Measurements from ENCODE around the gene TRIM62.

TRIM62 gene

GRCh38 chr1:33181921-33182341 lies at the start of gene TRIM62:
TSS of gene TRIM62 (minus strand) at chr1:33182043. CDS start at chr1:33181432, 611 bp downstream.
- DNase-seq, result peak; percentile 85

GRCh38 chr1:33231166-33231565 lies 49.3 kb upstream of the TRIM62 start:
- no peak for DNase-seq

- peak; percentile 96 for DNase-seq
Measured at GRCh38 chr1:33228935-33229487, 47.2 kb upstream of the TRIM62 start.

- no peak for DNase-seq
Measured at GRCh38 chr1:33225586-33225985, 43.7 kb upstream of the TRIM62 start.

- no peak for DNase-seq
Measured at GRCh38 chr1:33224166-33224707, 42.4 kb upstream of the TRIM62 start.

GRCh38 chr1:33222381-33222780 lies 40.5 kb upstream of the TRIM62 start:
- DNase-seq, result no peak

- no peak for DNase-seq
Measured at GRCh38 chr1:33221385-33221758, 39.5 kb upstream of the TRIM62 start.

GRCh38 chr1:33220676-33221384 lies 39.0 kb upstream of the TRIM62 start:
- DNase-seq, result no peak

GRCh38 chr1:33219886-33220661 lies 38.2 kb upstream of the TRIM62 start:
- DNase-seq, result no peak

- DNase-seq, result no peak
Measured at GRCh38 chr1:33211972-33212371, 30.1 kb upstream of the TRIM62 start.

- no peak for DNase-seq
Measured at GRCh38 chr1:33206340-33206739, 24.5 kb upstream of the TRIM62 start.

- no peak for DNase-seq
Measured at GRCh38 chr1:33195556-33195955, 13.7 kb upstream of the TRIM62 start.

- no peak for DNase-seq
Measured at GRCh38 chr1:33191731-33192275, 10.0 kb upstream of the TRIM62 start.

- no peak for DNase-seq
Measured at GRCh38 chr1:33190701-33191100, 8.9 kb upstream of the TRIM62 start.

GRCh38 chr1:33188572-33189275 lies 6.9 kb upstream of the TRIM62 start:
- no peak for DNase-seq

- no peak for DNase-seq
Measured at GRCh38 chr1:33186936-33187335, 5.1 kb upstream of the TRIM62 start.

- DNase-seq, result no peak
Measured at GRCh38 chr1:33185541-33185940, 3.7 kb upstream of the TRIM62 start.

- DNase-seq, result no peak
Measured at GRCh38 chr1:33183306-33183705, 1.5 kb upstream of the TRIM62 start.

GRCh38 chr1:33182896-33183295 lies 1.1 kb upstream of the TRIM62 start:
- no peak for DNase-seq

GRCh38 chr1:33182401-33182841 lies 578 bp upstream of the TRIM62 start:
- peak; percentile 46 for DNase-seq

- peak; percentile 25 for DNase-seq
Measured at GRCh38 chr1:33180911-33181890, 642 bp downstream of the TRIM62 start.

Measured in fibroblast of upper back skin (primary cell).